OCI-LY7 (cell line): Measurements from ENCODE around the gene RAB31. TPM values are rescaled to one million over a fixed set of nuclear protein-coding genes. Genes with fewer than 3 reads are reported as not detected.

ENCODE experiments used
- BruUV-seq: library from RNA; stranded (reverse); fragments of 400-500 nt; replicated peaks from 2 replicates; lab custom pipeline; 2021; lab: Mats Ljungman, UMichigan
- CTCF ChIA-PET: fragments of 300-600 bp; sonication (Branson Sonifier 250); formaldehyde crosslinking; loops from one replicate; lab custom pipeline; 2022; ENCODE audit warnings: antibody characterized with exemption; ENCODE audit not compliant: unreplicated experiment; lab: Charles Lee
- POLR2A ChIA-PET: fragments of 300-600 bp; sonication (Branson Sonifier 250); formaldehyde crosslinking; loops from one replicate; lab custom pipeline; 2022; ENCODE audit warnings: antibody characterized with exemption; lab: Charles Lee
- DNase-seq: peaks from one replicate; pipeline ENCODE4 v3.0.0-alpha.2; 2015; ENCODE audit warnings: low spot score
- H2AFZ ChIP-seq: fragments of 200-600 bp; sonication (generic), shearing (Covaris generic); 2 replicates; pipeline ENCODE4 v1.6.1; 2014; ENCODE audit warnings: mild to moderate bottlenecking, antibody characterized with exemption, low read length, moderate library complexity
- H3K27ac ChIP-seq: fragments of 200-600 bp; sonication (generic); 2 replicates; pipeline ENCODE4 v1.5.1; 2014; ENCODE audit warnings: mixed run types, low read depth, mild to moderate bottlenecking, moderate library complexity, low read length, inconsistent platforms; ENCODE audit not compliant: poor library complexity, severe bottlenecking
- H3K36me3 ChIP-seq: fragments of 200-600 bp; sonication (generic); 2 replicates; pipeline ENCODE4 v1.6.1; 2014; ENCODE audit warnings: mild to moderate bottlenecking, antibody characterized with exemption, low read length, moderate library complexity, mixed read lengths; ENCODE audit not compliant: insufficient read depth
- H3K4me1 ChIP-seq: fragments of 200-600 bp; sonication (generic); 2 replicates; pipeline ENCODE4 v1.5.1; 2014; ENCODE audit warnings: mild to moderate bottlenecking, low read length; ENCODE audit not compliant: insufficient read depth, poor library complexity, severe bottlenecking
- H3K4me2 ChIP-seq: fragments of 200-600 bp; sonication (generic); 2 replicates; pipeline ENCODE4 v1.6.1; 2014; ENCODE audit warnings: mild to moderate bottlenecking, low read length
- H3K4me3 ChIP-seq: fragments of 200-600 bp; sonication (generic); 2 replicates; pipeline ENCODE4 v1.5.1; 2014; ENCODE audit warnings: mild to moderate bottlenecking, low read depth, low read length; ENCODE audit not compliant: poor library complexity, severe bottlenecking
- H3K79me2 ChIP-seq: fragments of 200-600 bp; sonication (generic); 2 replicates; pipeline ENCODE4 v1.6.1; 2016; ENCODE audit warnings: low read depth, mild to moderate bottlenecking, low read length, moderate library complexity, mixed read lengths; ENCODE audit not compliant: insufficient read depth
- H3K9me2 ChIP-seq: fragments of 200-600 bp; sonication (generic); 2 replicates; pipeline ENCODE4 v1.6.1; 2016; ENCODE audit warnings: mild to moderate bottlenecking, low read length, mixed read lengths; ENCODE audit not compliant: insufficient read depth
- H3K9me3 ChIP-seq: fragments of 200-600 bp; sonication (generic); 2 replicates; pipeline ENCODE4 v1.6.1; 2014; ENCODE audit warnings: mild to moderate bottlenecking, mixed run types, low read length, mixed read lengths
- H4K20me1 ChIP-seq: fragments of 200-600 bp; sonication (generic); 2 replicates; pipeline ENCODE4 v1.6.1; 2014; ENCODE audit warnings: mild to moderate bottlenecking, antibody characterized with exemption, low read length, moderate library complexity, mixed read lengths; ENCODE audit not compliant: insufficient read depth
- EZH2phosphoT487 ChIP-seq: fragments of 200-600 bp; sonication (generic); IDR thresholded peaks from 2 replicates; pipeline ENCODE4 v1.6.1; 2018; ENCODE audit warnings: low read depth, borderline replicate concordance, mild to moderate bottlenecking, mixed run types, antibody characterized with exemption, low read length, moderate library complexity, mixed read lengths
- intact Hi-C: fragments of 100-400 bp; cut with micrococcal nuclease; formaldehyde crosslinking; loops from one replicate; pipeline ENCODE4 v1.10.0; 2022; ENCODE audit not compliant: unreplicated experiment
- total RNA-seq, 2 experiments: library from RNA; depleted of rRNA in 1 of 2; stranded (reverse); fragments of >200 nt in 1 of 2; shearing (Covaris generic) in 1 of 2; gene quantifications; 2 replicates each; pipeline ENCODE4 v1.2.3, GENCODE V29; 2014 to 2022
- TF ChIP-seq, protein P1 (sequence below): fragments of 200-600 bp; sonication (generic); conservative IDR thresholded peaks from 2 replicates; pipeline ENCODE4 v1.5.1; 2014; ENCODE audit warnings: mild to moderate bottlenecking, antibody characterized with exemption, low read length, moderate library complexity, mixed read lengths

The RAB31 gene
- total RNA-seq, 2 experiments from 2014 or later = not detected

DNA sequence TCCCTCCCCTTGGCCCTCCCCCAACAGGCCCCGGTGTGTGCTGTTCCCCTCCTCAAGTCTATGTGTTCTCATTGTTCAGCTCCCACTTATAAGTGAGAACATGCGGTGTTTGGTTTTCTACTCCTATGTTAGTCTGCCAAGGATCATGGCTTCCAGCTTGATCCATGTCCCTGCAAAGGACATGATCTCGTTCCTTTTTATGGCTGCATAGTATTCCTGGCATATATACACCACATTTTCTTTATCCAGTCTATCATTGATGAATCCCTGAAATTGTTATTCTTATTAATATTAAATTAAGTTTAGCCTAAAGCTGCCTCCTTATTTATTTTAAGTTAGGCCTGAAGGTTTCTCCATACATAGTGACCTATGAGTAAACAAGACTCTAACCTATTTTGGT, 18.8 kb upstream of the RAB31 start:
- TF ChIP-seq, protein P1, sequence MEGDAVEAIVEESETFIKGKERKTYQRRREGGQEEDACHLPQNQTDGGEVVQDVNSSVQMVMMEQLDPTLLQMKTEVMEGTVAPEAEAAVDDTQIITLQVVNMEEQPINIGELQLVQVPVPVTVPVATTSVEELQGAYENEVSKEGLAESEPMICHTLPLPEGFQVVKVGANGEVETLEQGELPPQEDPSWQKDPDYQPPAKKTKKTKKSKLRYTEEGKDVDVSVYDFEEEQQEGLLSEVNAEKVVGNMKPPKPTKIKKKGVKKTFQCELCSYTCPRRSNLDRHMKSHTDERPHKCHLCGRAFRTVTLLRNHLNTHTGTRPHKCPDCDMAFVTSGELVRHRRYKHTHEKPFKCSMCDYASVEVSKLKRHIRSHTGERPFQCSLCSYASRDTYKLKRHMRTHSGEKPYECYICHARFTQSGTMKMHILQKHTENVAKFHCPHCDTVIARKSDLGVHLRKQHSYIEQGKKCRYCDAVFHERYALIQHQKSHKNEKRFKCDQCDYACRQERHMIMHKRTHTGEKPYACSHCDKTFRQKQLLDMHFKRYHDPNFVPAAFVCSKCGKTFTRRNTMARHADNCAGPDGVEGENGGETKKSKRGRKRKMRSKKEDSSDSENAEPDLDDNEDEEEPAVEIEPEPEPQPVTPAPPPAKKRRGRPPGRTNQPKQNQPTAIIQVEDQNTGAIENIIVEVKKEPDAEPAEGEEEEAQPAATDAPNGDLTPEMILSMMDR = no peak
- no peak for TF ChIP-seq EZH2phosphoT487
- H2AFZ ChIP-seq = no peak overlapping the region
- H3K36me3 ChIP-seq = no peaks in the 10 kb centered on the region
- ChIA-PET POLR2A (no interaction called here), CTCF (no interaction called here)
- intact Hi-C loops = no loop called here
- H3K9me2 ChIP-seq = no peaks in the 10 kb centered on the region
- no peaks in the 10 kb centered on the region for H3K4me1 ChIP-seq
- H3K4me3 ChIP-seq = no peak overlapping the region
- no TSS peak for BruUV-seq
- no peaks in the 10 kb centered on the region for H3K9me3 ChIP-seq
- no peaks in the 10 kb centered on the region for H3K79me2 ChIP-seq
- no peak overlapping the region for H3K27ac ChIP-seq
- no peak for DNase-seq
- no peaks in the 10 kb centered on the region for H4K20me1 ChIP-seq
- no peak overlapping the region for H3K4me2 ChIP-seq

DNA sequence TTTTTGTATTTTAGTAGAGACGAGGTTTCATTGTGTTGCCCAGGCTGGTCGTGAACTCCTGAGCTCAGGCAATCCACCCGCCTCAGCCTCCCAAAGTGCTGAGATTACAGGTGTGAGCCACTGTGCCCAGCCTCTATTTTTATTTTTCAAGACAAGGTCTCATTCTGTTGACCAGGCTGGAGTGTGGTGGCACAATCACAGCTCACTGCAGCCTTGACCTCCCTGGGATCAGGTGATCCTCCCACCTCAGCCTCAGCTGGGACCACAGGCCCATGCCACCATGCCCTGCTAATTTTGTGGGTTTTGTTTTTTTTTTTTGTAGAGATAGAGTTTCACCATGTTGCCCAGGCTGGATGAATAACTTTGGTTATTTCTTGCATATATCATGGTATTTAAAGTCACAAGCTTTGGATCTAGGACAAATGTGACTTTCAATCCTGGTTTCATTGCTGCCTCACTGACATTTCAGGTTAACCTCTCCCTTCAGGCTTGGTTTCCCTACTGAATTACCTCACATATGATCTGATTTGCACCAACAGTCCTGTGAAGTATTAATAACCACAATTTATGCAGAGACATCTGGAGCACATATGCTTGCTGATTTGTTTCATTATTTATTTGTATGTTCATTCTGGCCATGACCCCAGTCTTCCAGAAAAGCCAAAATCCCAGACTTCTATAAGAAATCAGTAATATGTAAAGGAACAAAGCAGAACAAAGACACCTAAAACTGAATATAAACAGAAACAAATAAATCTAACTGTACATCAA, 17.5 kb upstream of the RAB31 start:
- Histone ChIP-seq H3K9me3 (no peaks in the 10 kb centered on the region), H2AFZ (no peak overlapping the region), H4K20me1 (no peaks in the 10 kb centered on the region), H3K4me2 (no peak overlapping the region), H3K9me2 (no peaks in the 10 kb centered on the region), H3K4me1 (no peaks in the 10 kb centered on the region), H3K27ac (no peak overlapping the region), H3K36me3 (no peaks in the 10 kb centered on the region), H3K4me3 (no peak overlapping the region), H3K79me2 (no peaks in the 10 kb centered on the region)
- intact Hi-C loops = no loop called here
- DNase-seq = no peak
- CTCF ChIA-PET = no interaction called here
- POLR2A ChIA-PET = interaction anchor here (1.6 kb wide), 1 partner anchor 9 kb away, joined by 3 read pairs; no protein-coding TSS in a partner anchor
- BruUV-seq = no TSS peak
- TF ChIP-seq, protein P1 = no peak
- no peak for TF ChIP-seq EZH2phosphoT487

DNA sequence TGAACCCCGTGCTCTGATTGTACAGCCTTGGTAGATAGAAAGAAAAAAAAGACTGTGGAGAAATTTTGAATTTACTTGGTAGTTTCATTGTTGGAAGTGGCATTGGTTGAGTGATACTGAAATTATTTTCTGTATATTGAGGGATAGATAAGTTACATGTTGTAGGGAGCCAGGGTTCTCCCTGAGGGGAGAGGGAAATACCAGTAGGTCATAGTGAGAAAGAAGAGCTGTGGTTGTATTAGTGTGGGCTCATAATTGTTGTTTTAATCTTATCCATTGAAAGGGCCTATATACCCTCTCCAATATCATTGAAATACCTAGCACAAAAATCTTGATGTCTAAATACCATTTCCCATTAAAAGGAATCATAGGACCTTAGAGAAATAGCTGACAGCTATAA, 16.9 kb upstream of the RAB31 start:
- Histone ChIP-seq H4K20me1 (no peaks in the 10 kb centered on the region), H3K9me3 (no peaks in the 10 kb centered on the region), H3K27ac (no peak overlapping the region), H2AFZ (no peak overlapping the region), H3K4me3 (no peak overlapping the region), H3K79me2 (no peaks in the 10 kb centered on the region), H3K4me2 (no peak overlapping the region), H3K36me3 (no peaks in the 10 kb centered on the region), H3K9me2 (no peaks in the 10 kb centered on the region), H3K4me1 (no peaks in the 10 kb centered on the region)
- DNase-seq = no peak
- POLR2A ChIA-PET = interaction anchor here (1.6 kb wide), 1 partner anchor 10 kb away, joined by 3 read pairs; no protein-coding TSS in a partner anchor
- CTCF ChIA-PET = no interaction called here
- BruUV-seq = no TSS peak
- no peak for TF ChIP-seq EZH2phosphoT487
- TF ChIP-seq, protein P1 = no peak
- intact Hi-C loops = no loop called here
